GM23338 (cell line): Measurements from ENCODE around the gene LAD1. TPM values are rescaled to one million over a fixed set of nuclear protein-coding genes. Genes with fewer than 3 reads are reported as not detected.

Experiments used
- ATAC-seq: fragments of 200-7000 bp; cut with Tn5 transposase; 3 replicates; pipeline ENCODE4 v1.9.1; 2020
- DNase-seq: peaks from one replicate; pipeline ENCODE4 v3.0.0-alpha.2; 2015; ENCODE audit warnings: low spot score
- H2AFZ ChIP-seq: fragments of 200-600 bp; sonication (generic); 2 replicates; pipeline ENCODE4 v1.8.0; 2016; ENCODE audit warnings: antibody characterized with exemption, mild to moderate bottlenecking, moderate library complexity
- H3F3A ChIP-seq: fragments of 200-600 bp; sonication (generic); replicated peaks from 2 replicates; pipeline ENCODE4 v1.8.0; 2017; ENCODE audit warnings: antibody characterized with exemption, mixed run types, low read depth
- H3K27ac ChIP-seq: fragments of 200-600 bp; sonication (generic); 2 replicates; pipeline ENCODE4 v1.6.1; 2016; ENCODE audit warnings: low read depth
- H3K27me3 ChIP-seq: fragments of 200-600 bp; sonication (generic); 2 replicates; pipeline ENCODE4 v1.8.0; 2016; ENCODE audit warnings: mild to moderate bottlenecking, mixed run types, moderate library complexity; ENCODE audit not compliant: insufficient read depth
- H3K36me3 ChIP-seq: fragments of 200-600 bp; sonication (generic); 2 replicates; pipeline ENCODE4 v1.8.0; 2016; ENCODE audit warnings: mild to moderate bottlenecking; ENCODE audit not compliant: insufficient read depth
- H3K4me1 ChIP-seq: fragments of 200-600 bp; sonication (generic); 2 replicates; pipeline ENCODE4 v1.8.0; 2016; ENCODE audit warnings: mild to moderate bottlenecking, moderate library complexity; ENCODE audit not compliant: insufficient read depth
- H3K4me2 ChIP-seq: fragments of 200-600 bp; sonication (generic); 2 replicates; pipeline ENCODE4 v1.7.1; 2017; ENCODE audit warnings: mixed run types
- H3K4me3 ChIP-seq: fragments of 200-600 bp; sonication (generic); 2 replicates; pipeline ENCODE4 v1.6.1; 2016; ENCODE audit warnings: mixed run types
- H3K79me2 ChIP-seq: fragments of 200-600 bp; sonication (generic); replicated peaks from 2 replicates; pipeline ENCODE4 v1.8.0; 2017; ENCODE audit warnings: mild to moderate bottlenecking; ENCODE audit not compliant: insufficient read depth
- H3K9me2 ChIP-seq: fragments of 200-600 bp; sonication (generic); 2 replicates; pipeline ENCODE4 v1.8.0; 2017; ENCODE audit not compliant: insufficient read depth
- H4K20me1 ChIP-seq: fragments of 200-600 bp; sonication (generic); replicated peaks from 2 replicates; pipeline ENCODE4 v1.8.0; 2017; ENCODE audit warnings: mild to moderate bottlenecking; ENCODE audit not compliant: insufficient read depth
- H3K27ac Mint-ChIP-seq: 2 replicates; pipeline ENCODE4 v1.8.0; 2020; ENCODE audit warnings: inconsistent platforms, mild to moderate bottlenecking, moderate library complexity, mixed read lengths
- H3K27me3 Mint-ChIP-seq: 3 replicates; pipeline ENCODE4 v1.8.0; 2022; ENCODE audit warnings: low read depth, mild to moderate bottlenecking, moderate library complexity, mixed read lengths, inconsistent platforms; ENCODE audit not compliant: insufficient read depth, poor library complexity
- H3K36me3 Mint-ChIP-seq: 3 replicates; pipeline ENCODE4 v1.8.0; 2021; ENCODE audit warnings: low read depth, mild to moderate bottlenecking, inconsistent platforms, moderate library complexity, mixed read lengths
- H3K4me1 Mint-ChIP-seq: 3 replicates; pipeline ENCODE4 v1.8.0; 2020; ENCODE audit warnings: mild to moderate bottlenecking, inconsistent platforms, mixed read lengths
- H3K4me3 Mint-ChIP-seq: 3 replicates; pipeline ENCODE4 v1.8.0; 2021; ENCODE audit warnings: moderate library complexity, mild to moderate bottlenecking, inconsistent platforms, mixed read lengths
- H3K9me3 Mint-ChIP-seq: 3 replicates; pipeline ENCODE4 v1.8.0; 2020; ENCODE audit warnings: moderate library complexity, mild to moderate bottlenecking, inconsistent platforms, mixed read lengths
- CREB1 ChIP-seq: fragments of 250-450 bp; sonication (Bioruptor Pico); IDR thresholded peaks from 2 replicates; pipeline ENCODE4 v1.5.0; 2020; ENCODE audit warnings: low read depth, mild to moderate bottlenecking, moderate library complexity
- CTCF ChIP-seq, 2 experiments: fragments of 200-600 bp in 1 of 2; sonication (generic) in 1 of 2; conservative IDR thresholded peaks; 2 replicates each; pipeline versions ENCODE4 v1.5.1 to v1.6.1; 2016 to 2017; ENCODE audit warnings: antibody characterized with exemption in 2 of 2, low read depth in 2 of 2, mild to moderate bottlenecking in 2 of 2, moderate library complexity in 1 of 2
- EZH2phosphoT487 ChIP-seq: fragments of 200-600 bp; sonication (generic); IDR thresholded peaks from one replicate; pipeline ENCODE4 v1.8.1; 2018; ENCODE audit warnings: antibody characterized with exemption; ENCODE audit not compliant: unreplicated experiment
- JUNB ChIP-seq: IDR thresholded peaks from one replicate; pipeline ENCODE4 v1.6.1; 2016; ENCODE audit warnings: antibody characterized with exemption; ENCODE audit not compliant: unreplicated experiment
- NANOG ChIP-seq: IDR thresholded peaks from 2 replicates; pipeline ENCODE4 v1.6.1; 2016; ENCODE audit warnings: antibody characterized with exemption, borderline replicate concordance
- POLR2AphosphoS5 ChIP-seq: IDR thresholded peaks from 2 replicates; pipeline ENCODE4 v1.6.1; 2016; ENCODE audit warnings: antibody characterized with exemption, low read depth
- REST ChIP-seq: IDR thresholded peaks from one replicate; pipeline ENCODE4 v1.6.1; 2018; ENCODE audit warnings: antibody characterized with exemption; ENCODE audit not compliant: unreplicated experiment
- ZNF331 ChIP-seq: fragments of 250-450 bp; sonication (Bioruptor Pico); IDR thresholded peaks from 2 replicates; pipeline ENCODE4 v1.5.0; 2020; ENCODE audit warnings: low read depth, mild to moderate bottlenecking, moderate library complexity
- ZNF462 ChIP-seq: fragments of 250-450 bp; sonication (Bioruptor Pico); IDR thresholded peaks from 2 replicates; pipeline ENCODE4 v1.5.0; 2020; ENCODE audit warnings: mild to moderate bottlenecking, moderate library complexity
- polyA plus RNA-seq: library from polyadenylated mRNA; unstranded; fragments of >200 nt; fragmentation: Nextera tagmentation; extraction: Ambion mirVana; gene quantifications from 2 replicates; pipeline ENCODE4 v1.2.1, GENCODE V29; 2016
- total RNA-seq: library from RNA; depleted of rRNA; stranded (reverse); fragments of >200 nt; shearing (Covaris generic); gene quantifications from 2 replicates; pipeline ENCODE4 v1.2.3, GENCODE V29; 2014

Gene LAD1
- total and polyA plus RNA-seq, 2 experiments from 2014 or later = 17.6 to 18.9 TPM

GRCh38 chr1:201359031-201359872, 39.9 kb downstream of the LAD1 start:
- ATAC-seq (peak; percentile 24), DNase-seq (no peak)
- Mint-ChIP-seq H3K27me3 (peaks cover 22% of the 10 kb centered on the region), H3K36me3 (no peaks in the 10 kb centered on the region), H3K4me1 (peaks cover 20% of the 10 kb centered on the region), H3K4me3 (no peak overlapping the region), H3K27ac (peak overlapping the region; percentile 36), H3K9me3 (no peaks in the 10 kb centered on the region)
- TF ChIP-seq NANOG = no peak
- H3K27me3 ChIP-seq = no peaks in the 10 kb centered on the region
- no peaks in the 10 kb centered on the region for H3K36me3 ChIP-seq
- no peaks in the 10 kb centered on the region for H4K20me1 ChIP-seq
- no peak overlapping the region for H3K27ac ChIP-seq
- peaks cover 9% of the 10 kb centered on the region for H3K4me1 ChIP-seq
- no peak overlapping the region for H2AFZ ChIP-seq
- H3F3A ChIP-seq = no peaks in the 10 kb centered on the region
- no peak overlapping the region for H3K4me3 ChIP-seq
- H3K4me2 ChIP-seq = no peak overlapping the region
- no peaks in the 10 kb centered on the region for H3K79me2 ChIP-seq
- no peaks in the 10 kb centered on the region for H3K9me2 ChIP-seq

GRCh38 chr1:201358596-201358995, 40.5 kb downstream of the LAD1 start:
- H3K9me3 Mint-ChIP-seq = no peaks in the 10 kb centered on the region
- Histone ChIP-seq H3K36me3 (no peaks in the 10 kb centered on the region), H2AFZ (no peak overlapping the region), H3K27me3 (no peaks in the 10 kb centered on the region), H3K79me2 (no peaks in the 10 kb centered on the region), H4K20me1 (no peaks in the 10 kb centered on the region), H3K4me3 (no peak overlapping the region), H3K9me2 (no peaks in the 10 kb centered on the region), H3K27ac (no peak overlapping the region), H3F3A (no peaks in the 10 kb centered on the region), H3K4me2 (no peak overlapping the region), H3K4me1 (peaks cover 9% of the 10 kb centered on the region)
- no peaks in the 10 kb centered on the region for H3K36me3 Mint-ChIP-seq
- H3K27me3 Mint-ChIP-seq = peaks cover 24% of the 10 kb centered on the region
- ATAC-seq (no peak), DNase-seq (no peak)
- peaks cover 21% of the 10 kb centered on the region for H3K4me1 Mint-ChIP-seq
- H3K4me3 Mint-ChIP-seq = no peak overlapping the region
- no peak overlapping the region for H3K27ac Mint-ChIP-seq
- no peak for TF ChIP-seq JUNB
- TF ChIP-seq ZNF331 (CRISPR knock-in tag) = no peak
- TF ChIP-seq CTCF (conservative IDR thresholded peaks at IDR 0.05; ENCODE audit: low read depth in 2 of 2) = no peak
- no peak for TF ChIP-seq NANOG
- TF ChIP-seq EZH2phosphoT487 = no peak
- no peak for TF ChIP-seq ZNF462 (CRISPR knock-in tag)
- no peak for TF ChIP-seq POLR2AphosphoS5
- no peak for TF ChIP-seq CREB1 (CRISPR knock-in tag)
- TF ChIP-seq REST = no peak
